HepG2 (cell line): ENCODE results near the gene RAPGEF5. TPM values are rescaled to one million over a fixed set of nuclear protein-coding genes. Genes with fewer than 3 reads are reported as not detected.

Source experiments
- ATAC-seq: fragments of 200-7000 bp; cut with Tn5 transposase; 3 replicates; pipeline ENCODE4 v1.9.1; 2020; ENCODE audit warnings: mild to moderate bottlenecking, moderate library complexity
- BruUV-seq: library from RNA; stranded (reverse); fragments of 400-500 nt; replicated peaks from 2 replicates; lab custom pipeline; 2021; lab: Mats Ljungman, UMichigan
- CTCF ChIA-PET: fragments of 300-600 bp; formaldehyde crosslinking; extraction: SDS; loops from one replicate; lab custom pipeline; 2021; ENCODE audit warnings: low total read pairs, inconsistent platforms, low intra/inter-chr PET ratio; lab: Yijun Ruan, JAX
- POLR2A ChIA-PET: fragments of 350-600 bp; sonication (Branson Sonifier 250); formaldehyde crosslinking; loops from one replicate; lab custom pipeline; 2020; ENCODE audit warnings: antibody characterized with exemption, inconsistent platforms; lab: Yijun Ruan, JAX
- DNase-seq: peaks from one replicate; pipeline ENCODE4 v3.0.0-alpha.2; 2015; ENCODE audit warnings: low spot score
- FAIRE-seq: peaks from 3 replicates; lab custom pipeline; 2011; peaks lifted over from hg19 to GRCh38; lab: Jason Lieb, UNC
- H2AFZ ChIP-seq: one replicate; pipeline ENCODE4 v1.6.1; 2011; ENCODE audit warnings: low read length, inconsistent platforms
- H3K27ac ChIP-seq: fragments of 300-600 bp; 3 replicates; pipeline ENCODE4 v1.8.0; 2011; ENCODE audit warnings: mixed run types, mild to moderate bottlenecking, mixed read lengths, low read length, inconsistent platforms; ENCODE audit not compliant: insufficient read depth; ENCODE audit errors: extremely low read length
- H3K27me3 ChIP-seq, 2 experiments: fragments of 200-600 bp in 1 of 2; 2 replicates in 1 of 2; 3 replicates in 1 of 2; pipeline versions ENCODE4 v1.6.0 to v1.8.0; 2011; ENCODE audit warnings: low read length in 2 of 2, mild to moderate bottlenecking in 2 of 2, moderate library complexity in 2 of 2, inconsistent platforms in 1 of 2; ENCODE audit not compliant: insufficient read depth in 2 of 2, control insufficient read depth in 1 of 2
- H3K36me3 ChIP-seq, 2 experiments: fragments of 200-600 bp in 1 of 2; replicated peaks in 1 of 2; 2 replicates in 1 of 2; 3 replicates in 1 of 2; pipeline versions ENCODE4 v1.5.1 to v1.8.0; 2011; ENCODE audit warnings: low read length in 2 of 2, inconsistent platforms in 1 of 2; ENCODE audit not compliant: insufficient read depth in 2 of 2, control insufficient read depth in 1 of 2
- H3K4me1 ChIP-seq: 2 replicates; pipeline ENCODE4 v1.5.1; 2012; ENCODE audit warnings: low read length, inconsistent platforms; ENCODE audit not compliant: insufficient read depth
- H3K4me2 ChIP-seq: 2 replicates; pipeline ENCODE4 v1.6.0; 2011; ENCODE audit warnings: low read depth, low read length, inconsistent platforms
- H3K4me3 ChIP-seq, 3 experiments: fragments of 200-600 bp in 1 of 3; sonication (generic), shearing (Covaris generic) in 1 of 3; replicated peaks in 1 of 3; 2 replicates each; pipeline ENCODE4 v1.5.1; 2011 to 2016; ENCODE audit warnings: low read length in 3 of 3, inconsistent platforms in 2 of 3, low read depth in 2 of 3, mild to moderate bottlenecking in 2 of 3, control low read depth in 1 of 3, mixed read lengths in 1 of 3; ENCODE audit not compliant: insufficient read depth in 1 of 3
- H3K79me2 ChIP-seq: one replicate; pipeline ENCODE4 v1.6.1; 2011; ENCODE audit warnings: low read length, inconsistent platforms; ENCODE audit not compliant: insufficient read depth
- H3K9ac ChIP-seq: 2 replicates; pipeline ENCODE4 v1.6.0; 2011; ENCODE audit warnings: mild to moderate bottlenecking, low read depth, low read length, inconsistent platforms; ENCODE audit not compliant: insufficient read depth
- H3K9me3 ChIP-seq: 2 replicates; pipeline ENCODE4 v1.5.1; 2012; ENCODE audit warnings: mild to moderate bottlenecking, low read length
- H4K20me1 ChIP-seq: 2 replicates; pipeline ENCODE4 v1.6.0; 2011; ENCODE audit warnings: inconsistent platforms, mild to moderate bottlenecking, low read length, moderate library complexity; ENCODE audit not compliant: insufficient read depth
- DNMT1 ChIP-seq: sonication (generic); formaldehyde crosslinking; IDR thresholded peaks from 2 replicates; pipeline ENCODE4 v1.5.1; 2020; ENCODE audit warnings: mild to moderate bottlenecking, missing genetic modification reagents
- EED ChIP-seq: sonication (generic); formaldehyde crosslinking; IDR thresholded peaks from 2 replicates; pipeline ENCODE4 v1.5.0; 2020; ENCODE audit warnings: mild to moderate bottlenecking, missing genetic modification reagents
- MBD4 ChIP-seq: IDR thresholded peaks from 2 replicates; pipeline ENCODE4 v1.6.1; 2012; ENCODE audit warnings: low read length, inconsistent platforms, borderline replicate concordance
- PHB2 ChIP-seq: fragments of 450-650 bp; IDR thresholded peaks from 2 replicates; pipeline ENCODE4 v1.6.1; 2018; ENCODE audit not compliant: partially characterized antibody
- PRDM15 ChIP-seq: sonication (generic); formaldehyde crosslinking; IDR thresholded peaks from 2 replicates; pipeline ENCODE4 v1.4.0; 2020; ENCODE audit warnings: missing genetic modification reagents
- RBM22 ChIP-seq: fragments of 200-400 bp; formaldehyde crosslinking; optimal IDR thresholded peaks from 2 replicates; pipeline ENCODE3; 2017; ENCODE audit warnings: mild to moderate bottlenecking, low read length, moderate library complexity
- SPEN ChIP-seq: sonication (generic); formaldehyde crosslinking; IDR thresholded peaks from 2 replicates; pipeline ENCODE4 v1.5.1; 2020; ENCODE audit warnings: low read depth, mild to moderate bottlenecking, missing genetic modification reagents
- SYNCRIP ChIP-seq: fragments of 200-400 bp; formaldehyde crosslinking; IDR thresholded peaks from 2 replicates; pipeline ENCODE4 v1.6.1; 2018; ENCODE audit warnings: mild to moderate bottlenecking, low read depth, low read length; ENCODE audit not compliant: insufficient read depth
- XBP1 ChIP-seq: sonication (generic); formaldehyde crosslinking; IDR thresholded peaks from 2 replicates; pipeline ENCODE4 v1.5.0; 2020; ENCODE audit warnings: missing genetic modification reagents
- XRCC5 ChIP-seq: fragments of 200-400 bp; formaldehyde crosslinking; optimal IDR thresholded peaks from 2 replicates; pipeline ENCODE3; 2017; ENCODE audit warnings: mild to moderate bottlenecking, low read length
- ZNF446 ChIP-seq: sonication (generic); formaldehyde crosslinking; IDR thresholded peaks from 2 replicates; pipeline ENCODE4 v1.5.0; 2020; ENCODE audit warnings: mild to moderate bottlenecking, missing genetic modification reagents
- ZNF512B ChIP-seq: sonication (generic); formaldehyde crosslinking; IDR thresholded peaks from 2 replicates; pipeline ENCODE4 v1.5.1; 2020; ENCODE audit warnings: missing genetic modification reagents, mild to moderate bottlenecking, borderline replicate concordance
- ZNF577 ChIP-seq: sonication (generic); formaldehyde crosslinking; IDR thresholded peaks from 2 replicates; pipeline ENCODE4 v1.4.0; 2020; ENCODE audit warnings: mild to moderate bottlenecking, low read depth, missing genetic modification reagents, borderline replicate concordance
- ZNF614 ChIP-seq: IDR thresholded peaks from 2 replicates; pipeline ENCODE4 v1.6.1; 2018; ENCODE audit warnings: missing biosample characterization, missing genetic modification reagents, inconsistent platforms, borderline replicate concordance
- WGBS: methylation state at CpG from one replicate; pipeline ENCODE4 v1.1.6; 2017; ENCODE audit warnings: low lambda C conversion rate; 5-methylcytosine and 5-hydroxymethylcytosine counted together
- in situ Hi-C: cut with HindIII; loops from 2 replicates; pipeline ENCODE4 v1.10.0; 2017; ENCODE audit warnings: low pct_unique_long_range_greater_than_20kb; ENCODE audit not compliant: extremely low pct_ligation_motif_present
- intact Hi-C: fragments of 100-400 bp; cut with micrococcal nuclease; formaldehyde crosslinking; loops from one replicate; pipeline ENCODE4 v1.10.0; 2022; ENCODE audit not compliant: unreplicated experiment
- polyA plus RNA-seq, 8 experiments: library from polyadenylated mRNA; depleted of rRNA in 3 of 8; stranded (reverse) in 7 of 8; unstranded in 1 of 8; fragments of >200 nt; fragmentation: Illumina TruSeq in 4 of 8; extraction: Trizol in 4 of 8; gene quantifications; 2 replicates each; pipeline versions ENCODE4 v1.2.1 to v1.2.3, GENCODE V29; 2011 to 2016; ENCODE audit warnings: low read depth in 4 of 8, missing spikeins in 1 of 8, mixed read lengths in 1 of 8; ENCODE audit not compliant: insufficient read depth in 1 of 8
- total RNA-seq, 5 experiments: library from RNA; depleted of rRNA; stranded (reverse); fragments of >200 nt; fragmentation: Illumina TruSeq; extraction: Trizol; gene quantifications; 2 replicates each; pipeline ENCODE4 v1.2.3, GENCODE V29; 2016; ENCODE audit warnings: low read depth in 1 of 5
- TF ChIP-seq, protein P1 (sequence below): sonication (generic); formaldehyde crosslinking; IDR thresholded peaks from 2 replicates; pipeline ENCODE4 v1.5.1; 2020; ENCODE audit warnings: mild to moderate bottlenecking, missing genetic modification reagents, borderline replicate concordance
- TF ChIP-seq, protein P2 (sequence below): sonication (generic); formaldehyde crosslinking; IDR thresholded peaks from 2 replicates; pipeline ENCODE4 v1.5.0; 2020; ENCODE audit warnings: missing genetic modification reagents, mild to moderate bottlenecking, borderline replicate concordance

Gene RAPGEF5
- total and polyA plus RNA-seq, 2 of the 13 experiments (the other 11 are each of a cell fraction or from before 2014, with no cell fraction given) = 17.1 to 23.4 TPM

DNA sequence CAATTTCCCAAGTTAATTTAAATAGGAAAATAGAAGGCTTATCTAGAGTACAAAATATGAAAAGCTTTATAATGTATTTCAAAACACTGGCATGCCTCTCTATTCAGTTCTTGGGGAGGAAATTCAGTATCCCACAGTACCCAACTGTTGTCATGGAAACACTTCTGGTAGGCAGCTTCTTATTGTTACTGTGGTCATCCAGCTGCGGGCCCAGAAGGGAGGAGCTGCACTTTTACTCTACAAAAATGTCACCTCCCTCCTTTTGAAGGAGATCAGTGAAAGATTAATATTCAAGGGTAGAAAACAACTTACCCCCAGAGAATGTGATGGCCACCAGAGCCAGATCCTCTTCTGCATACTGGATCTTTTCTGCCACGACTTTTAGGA, 202.8 kb downstream of the RAPGEF5 start:
- CTCF ChIA-PET = no interaction called here
- DNase-seq (no peak), FAIRE-seq (no peak)

More for the DNA sequence above, 202.8 kb downstream of the RAPGEF5 start:
- Histone ChIP-seq H2AFZ (no peak overlapping the region), H3K27ac (no peak overlapping the region), H3K27me3 (no peaks in the 10 kb centered on the region), H3K4me1 (no peaks in the 10 kb centered on the region), H3K79me2 (no peaks in the 10 kb centered on the region), H3K36me3 (peaks cover 22 to 66% of the 10 kb centered on the region in 2 experiments), H3K9ac (no peak overlapping the region), H3K9me3 (no peaks in the 10 kb centered on the region), H3K4me3 (no peak overlapping the region), H3K4me2 (no peak overlapping the region), H4K20me1 (no peaks in the 10 kb centered on the region)
- no peak for ATAC-seq
- BruUV-seq = no TSS peak
- intact Hi-C loops = no loop called here
- TF ChIP-seq, protein P1, sequence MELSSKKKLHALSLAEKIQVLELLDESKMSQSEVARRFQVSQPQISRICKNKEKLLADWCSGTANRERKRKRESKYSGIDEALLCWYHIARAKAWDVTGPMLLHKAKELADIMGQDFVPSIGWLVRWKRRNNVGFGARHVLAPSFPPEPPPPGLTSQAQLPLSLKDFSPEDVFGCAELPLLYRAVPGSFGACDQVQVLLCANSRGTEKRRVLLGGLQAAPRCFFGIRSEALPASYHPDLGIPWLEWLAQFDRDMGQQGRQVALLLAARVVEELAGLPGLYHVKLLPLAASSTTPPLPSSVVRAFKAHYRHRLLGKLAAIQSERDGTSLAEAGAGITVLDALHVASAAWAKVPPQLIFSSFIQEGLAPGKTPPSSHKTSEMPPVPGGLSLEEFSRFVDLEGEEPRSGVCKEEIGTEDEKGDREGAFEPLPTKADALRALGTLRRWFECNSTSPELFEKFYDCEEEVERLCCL = no peak
- TF ChIP-seq XBP1 (CRISPR knock-in tag) (no peak), ZNF446 (CRISPR knock-in tag) (no peak), PRDM15 (no peak), DNMT1 (CRISPR knock-in tag) (no peak), ZNF577 (CRISPR knock-in tag) (no peak), SYNCRIP (no peak), MBD4 (no peak), ZNF512B (no peak), SPEN (no peak), PHB2 (no peak), RBM22 (no peak), ZNF614 (CRISPR knock-in tag) (no peak), XRCC5 (no peak), EED (CRISPR knock-in tag) (no peak)
- TF ChIP-seq, protein P2, sequence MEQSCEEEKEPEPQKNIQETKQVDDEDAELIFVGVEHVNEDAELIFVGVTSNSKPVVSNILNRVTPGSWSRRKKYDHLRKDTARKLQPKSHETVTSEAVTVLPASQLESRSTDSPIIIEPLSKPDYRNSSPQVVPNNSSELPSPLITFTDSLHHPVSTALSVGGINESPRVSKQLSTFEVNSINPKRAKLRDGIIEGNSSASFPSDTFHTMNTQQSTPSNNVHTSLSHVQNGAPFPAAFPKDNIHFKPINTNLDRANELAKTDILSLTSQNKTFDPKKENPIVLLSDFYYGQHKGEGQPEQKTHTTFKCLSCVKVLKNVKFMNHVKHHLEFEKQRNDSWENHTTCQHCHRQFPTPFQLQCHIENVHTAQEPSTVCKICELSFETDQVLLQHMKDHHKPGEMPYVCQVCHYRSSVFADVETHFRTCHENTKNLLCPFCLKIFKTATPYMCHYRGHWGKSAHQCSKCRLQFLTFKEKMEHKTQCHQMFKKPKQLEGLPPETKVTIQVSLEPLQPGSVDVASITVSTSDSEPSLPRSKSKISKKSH (CRISPR knock-in tag) = no peak
- POLR2A ChIA-PET = no interaction called here
- WGBS = 93% methylated on average over 2 of the region's 2 CpGs
- in situ Hi-C loops = no loop called here
